Loucy (cell line): Measurements from ENCODE around the gene PKD2L2.

Experiments
- H2AFZ ChIP-seq: fragments of 200-600 bp; sonication (generic); 2 replicates; pipeline ENCODE4 v1.6.0; 2016; ENCODE audit warnings: antibody characterized with exemption, mild to moderate bottlenecking, low read length, moderate library complexity
- H3F3A ChIP-seq: fragments of 200-600 bp; 2 replicates; pipeline ENCODE4 v1.6.0; 2016; ENCODE audit warnings: antibody characterized with exemption, low read depth, mild to moderate bottlenecking
- H3K27me3 ChIP-seq: fragments of 200-600 bp; sonication (generic); 2 replicates; pipeline ENCODE4 v1.6.1; 2014; ENCODE audit warnings: low read length, mild to moderate bottlenecking; ENCODE audit not compliant: insufficient read depth, poor library complexity, severe bottlenecking
- H3K36me3 ChIP-seq: fragments of 200-600 bp; sonication (generic); 2 replicates; pipeline ENCODE4 v1.6.1; 2016; ENCODE audit warnings: low read length; ENCODE audit not compliant: insufficient read depth
- H3K4me1 ChIP-seq: fragments of 200-600 bp; sonication (generic); 2 replicates; pipeline ENCODE4 v1.5.1; 2014; ENCODE audit warnings: low read length, mild to moderate bottlenecking; ENCODE audit not compliant: insufficient read depth, poor library complexity, severe bottlenecking
- H3K4me2 ChIP-seq: fragments of 200-600 bp; sonication (generic); 2 replicates; pipeline ENCODE4 v1.6.0; 2014; ENCODE audit warnings: antibody characterized with exemption, low read length, low read depth, mild to moderate bottlenecking; ENCODE audit not compliant: poor library complexity, severe bottlenecking
- H3K4me3 ChIP-seq: fragments of 200-600 bp; sonication (generic); 2 replicates; pipeline ENCODE4 v1.5.1; 2014; ENCODE audit warnings: low read length, mild to moderate bottlenecking, mixed read lengths; ENCODE audit not compliant: poor library complexity, severe bottlenecking
- H3K79me2 ChIP-seq: fragments of 200-600 bp; sonication (generic); 2 replicates; pipeline ENCODE4 v1.6.1; 2014; ENCODE audit warnings: low read length; ENCODE audit not compliant: insufficient read depth
- H3K9ac ChIP-seq: fragments of 200-600 bp; sonication (generic); 2 replicates; pipeline ENCODE4 v1.6.0; 2014; ENCODE audit warnings: mild to moderate bottlenecking, low read depth, low read length, moderate library complexity; ENCODE audit not compliant: poor library complexity, severe bottlenecking
- H3K9me2 ChIP-seq: fragments of 200-600 bp; sonication (generic); replicated peaks from 2 replicates; pipeline ENCODE4 v1.6.1; 2016; ENCODE audit warnings: low read depth, low read length, mixed read lengths
- H3K9me3 ChIP-seq: fragments of 200-600 bp; sonication (generic); 2 replicates; pipeline ENCODE4 v1.6.1; 2014; ENCODE audit warnings: mild to moderate bottlenecking, antibody characterized with exemption, low read length, low read depth; ENCODE audit not compliant: insufficient read depth
- H4K20me1 ChIP-seq: fragments of 200-600 bp; sonication (generic); 2 replicates; pipeline ENCODE4 v1.6.0; 2014; ENCODE audit warnings: antibody characterized with exemption, low read length, mild to moderate bottlenecking; ENCODE audit not compliant: insufficient read depth, poor library complexity, severe bottlenecking
- CTCF ChIP-seq: fragments of 200-600 bp; sonication (generic); conservative IDR thresholded peaks from 2 replicates; pipeline ENCODE4 v1.5.1; 2014; ENCODE audit warnings: mild to moderate bottlenecking, antibody characterized with exemption, low read length
- EZH2phosphoT487 ChIP-seq: fragments of 200-600 bp; IDR thresholded peaks from 2 replicates; pipeline ENCODE4 v1.6.1; 2018; ENCODE audit warnings: antibody characterized with exemption, mild to moderate bottlenecking, moderate library complexity, borderline replicate concordance

The PKD2L2 gene

GRCh38 chr5:137888466-137888862, 793 bp upstream of the PKD2L2 start:
- peaks cover 10% of the 10 kb centered on the region for H3K79me2 ChIP-seq
- no peaks in the 10 kb centered on the region for H3K9me3 ChIP-seq
- TF ChIP-seq CTCF (no peak), EZH2phosphoT487 (no peak)
- H4K20me1 ChIP-seq, result no peaks in the 10 kb centered on the region
- no peaks in the 10 kb centered on the region for H3K9me2 ChIP-seq
- H2AFZ ChIP-seq, result peak overlapping the region; percentile 90
- peak overlapping the region; percentile 89 for H3K9ac ChIP-seq
- peak overlapping the region; percentile 85 for H3K4me3 ChIP-seq
- H3K4me2 ChIP-seq, result peak overlapping the region; percentile 89
- no peaks in the 10 kb centered on the region for H3F3A ChIP-seq
- H3K4me1 ChIP-seq, result peaks cover 26% of the 10 kb centered on the region
- H3K36me3 ChIP-seq, result no peaks in the 10 kb centered on the region
- no peaks in the 10 kb centered on the region for H3K27me3 ChIP-seq

GRCh38 chr5:137890845-137891244, 1.6 kb downstream of the PKD2L2 start:
- Histone ChIP-seq H3F3A (no peaks in the 10 kb centered on the region), H3K4me2 (no peak overlapping the region), H3K9me2 (no peaks in the 10 kb centered on the region), H3K27me3 (no peaks in the 10 kb centered on the region), H3K36me3 (no peaks in the 10 kb centered on the region), H4K20me1 (no peaks in the 10 kb centered on the region), H3K4me3 (no peak overlapping the region), H2AFZ (no peak overlapping the region), H3K4me1 (peaks cover 26% of the 10 kb centered on the region), H3K9ac (no peak overlapping the region), H3K79me2 (peaks cover 10% of the 10 kb centered on the region), H3K9me3 (no peaks in the 10 kb centered on the region)
- TF ChIP-seq CTCF (no peak), EZH2phosphoT487 (no peak)

GRCh38 chr5:137891849-137892248, 2.6 kb downstream of the PKD2L2 start:
- H3K36me3 ChIP-seq, result no peaks in the 10 kb centered on the region
- H3K27me3 ChIP-seq, result no peaks in the 10 kb centered on the region
- H3F3A ChIP-seq, result no peaks in the 10 kb centered on the region
- no peak overlapping the region for H3K4me3 ChIP-seq
- H3K4me2 ChIP-seq, result no peak overlapping the region
- peaks cover 10% of the 10 kb centered on the region for H3K79me2 ChIP-seq
- H3K4me1 ChIP-seq, result peaks cover 21% of the 10 kb centered on the region
- no peaks in the 10 kb centered on the region for H4K20me1 ChIP-seq
- H3K9me3 ChIP-seq, result no peaks in the 10 kb centered on the region
- TF ChIP-seq EZH2phosphoT487 (no peak), CTCF (peak; percentile 39)
- H3K9me2 ChIP-seq, result no peaks in the 10 kb centered on the region
- no peak overlapping the region for H3K9ac ChIP-seq
- H2AFZ ChIP-seq, result no peak overlapping the region
